Measurements from ENCODE around the gene PUM1.
"Not testable (repeated sequence)": the region's sequence is repeated elsewhere in the genome, so short reads cannot be mapped to it uniquely, and the experiment has no call there.

Gene PUM1

DNA sequence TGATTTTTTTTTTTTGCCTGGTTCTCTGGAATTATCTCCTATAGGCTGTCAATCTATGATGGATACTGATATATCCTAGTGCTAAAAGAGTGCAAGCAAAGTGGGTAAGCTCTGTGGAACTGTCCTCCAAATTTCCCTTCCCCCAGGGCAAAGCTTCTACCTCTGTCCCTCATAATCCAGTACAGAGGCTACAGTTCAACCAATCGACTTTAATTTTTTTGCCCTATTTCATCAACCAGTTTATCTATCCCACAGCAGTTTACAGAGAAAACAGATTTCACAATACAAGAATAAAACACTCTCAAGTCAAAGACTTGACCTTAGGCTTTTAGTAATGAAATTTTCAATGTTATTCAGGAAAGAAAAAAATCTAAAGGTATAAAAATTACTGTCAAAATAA is 13.9 kb downstream of the PUM1 start:
- TF ChIP-seq, protein P1, sequence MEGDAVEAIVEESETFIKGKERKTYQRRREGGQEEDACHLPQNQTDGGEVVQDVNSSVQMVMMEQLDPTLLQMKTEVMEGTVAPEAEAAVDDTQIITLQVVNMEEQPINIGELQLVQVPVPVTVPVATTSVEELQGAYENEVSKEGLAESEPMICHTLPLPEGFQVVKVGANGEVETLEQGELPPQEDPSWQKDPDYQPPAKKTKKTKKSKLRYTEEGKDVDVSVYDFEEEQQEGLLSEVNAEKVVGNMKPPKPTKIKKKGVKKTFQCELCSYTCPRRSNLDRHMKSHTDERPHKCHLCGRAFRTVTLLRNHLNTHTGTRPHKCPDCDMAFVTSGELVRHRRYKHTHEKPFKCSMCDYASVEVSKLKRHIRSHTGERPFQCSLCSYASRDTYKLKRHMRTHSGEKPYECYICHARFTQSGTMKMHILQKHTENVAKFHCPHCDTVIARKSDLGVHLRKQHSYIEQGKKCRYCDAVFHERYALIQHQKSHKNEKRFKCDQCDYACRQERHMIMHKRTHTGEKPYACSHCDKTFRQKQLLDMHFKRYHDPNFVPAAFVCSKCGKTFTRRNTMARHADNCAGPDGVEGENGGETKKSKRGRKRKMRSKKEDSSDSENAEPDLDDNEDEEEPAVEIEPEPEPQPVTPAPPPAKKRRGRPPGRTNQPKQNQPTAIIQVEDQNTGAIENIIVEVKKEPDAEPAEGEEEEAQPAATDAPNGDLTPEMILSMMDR (IDR thresholded peaks at IDR 0.05): no peak
- no peak for TF ChIP-seq ZFX (IDR thresholded peaks at IDR 0.05; ENCODE audit: borderline replicate concordance)
- H3K27ac ChIP-seq: no peak overlapping the region

DNA sequence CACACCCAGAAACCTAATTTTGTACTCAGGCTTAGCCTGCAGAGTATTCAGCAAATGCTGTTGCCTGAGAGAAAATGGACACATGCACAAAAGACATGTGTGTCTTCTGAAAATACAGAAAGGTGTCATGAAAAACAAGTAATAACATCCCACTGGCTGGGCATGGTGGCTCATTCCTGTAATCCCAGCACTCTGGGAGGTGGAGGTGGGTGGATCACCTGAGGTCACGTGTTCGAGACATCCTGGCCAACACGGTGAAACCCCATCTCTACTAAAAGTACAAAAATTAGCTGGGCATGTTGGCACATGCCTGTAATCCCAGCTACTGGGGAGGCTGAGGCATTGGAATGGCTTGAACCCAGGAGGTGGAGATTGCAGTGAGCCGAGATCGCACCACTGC is 18.0 kb downstream of the PUM1 start:
- H3K27ac ChIP-seq: peak overlapping the region; percentile 18; the same call in 1 of the 2 replicates

DNA sequence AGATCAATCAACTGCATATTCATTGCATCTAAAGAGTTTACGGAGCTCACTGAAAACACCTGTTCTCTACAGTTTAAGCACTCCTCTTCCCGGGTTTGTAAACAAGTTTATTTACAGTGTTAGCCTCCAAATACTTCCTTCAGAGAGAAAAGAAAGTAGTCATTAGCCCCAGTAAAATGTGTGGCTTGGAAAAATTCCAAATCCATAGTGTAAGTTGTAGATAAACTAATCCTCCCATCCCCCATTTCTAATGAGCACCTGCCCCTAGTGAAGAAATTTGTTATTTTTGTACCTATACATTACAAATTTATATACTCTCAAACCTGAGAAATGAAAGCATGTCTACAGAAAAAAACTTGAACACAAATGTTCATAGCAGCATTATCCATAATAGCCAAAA is 21.9 kb downstream of the PUM1 start:
- TF ChIP-seq, protein P1 (IDR thresholded peaks at IDR 0.05): no peak
- no peak for TF ChIP-seq ZFX (IDR thresholded peaks at IDR 0.05; ENCODE audit: borderline replicate concordance)

DNA sequence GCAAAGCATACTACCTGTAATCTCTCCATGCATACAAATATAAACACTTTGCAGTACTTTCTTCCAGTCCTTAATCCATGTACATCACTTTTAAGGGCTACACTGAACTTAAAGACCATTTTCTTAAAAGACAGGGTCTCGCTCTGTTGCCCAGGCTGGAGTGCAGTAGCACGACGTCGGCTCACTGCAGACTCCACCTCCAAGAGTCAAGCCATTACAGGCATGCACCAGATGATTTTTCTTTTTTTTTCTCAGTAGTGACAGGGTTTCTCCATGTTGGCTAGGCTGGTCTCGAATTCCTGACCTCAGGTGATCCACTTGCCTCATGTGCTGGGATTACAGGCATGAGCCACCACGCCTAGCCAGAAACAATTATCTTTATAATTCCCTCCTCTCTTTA is 22.9 kb downstream of the PUM1 start:
- TF ChIP-seq, protein P1 (IDR thresholded peaks at IDR 0.05): no peak
- no peak for TF ChIP-seq ZFX (IDR thresholded peaks at IDR 0.05; ENCODE audit: borderline replicate concordance)

More for the DNA sequence above, 21.9 kb downstream of the PUM1 start:
- H3K27ac ChIP-seq: no peak overlapping the region

DNA sequence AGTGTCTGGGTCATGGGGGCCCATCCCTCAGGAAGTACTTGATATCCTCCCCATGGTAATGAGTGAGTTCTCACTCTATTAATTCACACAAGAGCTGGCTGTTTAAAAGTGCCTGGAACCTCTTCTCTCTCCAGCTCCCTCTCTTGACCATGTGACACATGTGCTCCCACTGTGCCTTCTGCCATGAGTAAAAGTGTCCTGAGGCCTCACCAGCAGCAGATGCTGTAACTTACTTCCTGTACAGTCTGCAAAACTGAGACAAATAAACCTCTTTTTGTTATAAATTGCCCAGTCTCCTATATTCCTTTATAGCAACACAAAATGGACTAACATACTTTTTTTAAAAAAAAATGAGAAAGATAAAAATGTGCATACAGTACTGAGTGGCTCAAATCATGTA is 24.0 kb downstream of the PUM1 start:
- H3K27ac ChIP-seq: no peak overlapping the region
- TF ChIP-seq ZFX (IDR thresholded peaks at IDR 0.05; ENCODE audit: borderline replicate concordance): no peak
- TF ChIP-seq, protein P1 (IDR thresholded peaks at IDR 0.05): no peak

More for the DNA sequence above, 22.9 kb downstream of the PUM1 start:
- H3K27ac ChIP-seq: no peak overlapping the region

DNA sequence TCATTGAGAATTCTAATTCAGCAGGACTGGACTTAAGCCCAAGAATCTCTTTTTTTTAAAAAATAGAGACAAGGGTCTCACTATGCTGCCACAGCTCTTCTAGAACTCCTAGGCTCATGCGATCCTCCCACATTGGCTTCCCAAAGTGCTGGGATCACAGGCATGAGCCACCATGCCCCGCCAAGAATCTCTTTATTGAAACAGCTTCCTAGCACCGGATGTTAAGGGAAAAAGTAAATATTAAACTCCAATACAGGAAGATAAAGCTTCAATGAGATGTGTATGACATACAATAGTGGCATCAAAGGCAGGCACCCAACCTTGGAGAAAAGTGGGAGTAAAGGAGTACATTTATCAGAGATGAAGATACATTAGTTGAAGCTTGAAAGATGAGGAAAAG is 25.5 kb downstream of the PUM1 start:
- TF ChIP-seq, protein P1 (IDR thresholded peaks at IDR 0.05): no peak
- TF ChIP-seq ZFX (IDR thresholded peaks at IDR 0.05; ENCODE audit: borderline replicate concordance): no peak

DNA sequence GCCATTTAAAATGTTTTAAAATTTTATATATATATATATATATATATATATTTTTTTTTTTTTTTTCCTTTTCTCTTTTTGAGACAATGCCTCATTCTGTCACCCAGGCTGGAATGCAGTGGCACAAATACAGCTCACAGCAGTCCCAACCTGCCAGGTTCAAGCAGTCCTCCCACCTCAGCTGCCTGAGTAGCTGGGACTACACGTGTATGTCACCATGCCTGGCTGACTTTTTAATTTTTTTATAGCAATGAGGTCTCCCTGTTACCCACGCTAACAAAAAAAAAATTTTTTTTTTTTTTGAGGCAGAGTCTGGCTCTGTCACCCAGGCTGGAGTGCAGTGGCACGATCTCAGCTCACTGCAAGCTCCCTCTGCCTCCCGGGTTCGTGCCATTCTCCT is 26.6 kb downstream of the PUM1 start:
- not testable (repeated sequence) for H3K27ac ChIP-seq

More for the DNA sequence above, 25.5 kb downstream of the PUM1 start:
- H3K27ac ChIP-seq: peak overlapping the region; percentile 19; the same call in 1 of the 2 replicates

DNA sequence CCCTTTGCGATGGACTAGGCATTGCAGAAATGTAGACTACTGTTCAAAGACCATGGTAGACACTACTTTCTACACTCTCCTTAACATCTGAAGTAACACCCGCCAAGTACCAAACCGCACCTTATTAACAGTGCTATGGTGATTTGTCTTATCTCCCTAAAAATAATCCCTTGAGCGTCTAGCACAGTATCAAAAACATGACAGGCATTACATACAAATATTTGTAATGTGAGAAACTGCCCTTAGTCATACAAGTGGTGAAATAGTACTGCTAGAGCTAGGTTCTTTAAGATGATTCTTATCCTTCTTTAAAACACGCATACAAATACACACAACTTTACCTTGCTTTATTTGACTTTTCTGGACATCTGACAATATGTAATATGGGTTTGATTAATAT is 27.2 kb downstream of the PUM1 start:
- H3K27ac ChIP-seq: no peak overlapping the region
- no peak for TF ChIP-seq ZFX (IDR thresholded peaks at IDR 0.05; ENCODE audit: borderline replicate concordance)
- TF ChIP-seq, protein P1 (IDR thresholded peaks at IDR 0.05): no peak

Measured in 22Rv1 (cell line).